K562 (cell line): ENCODE measurements around the gene NTM. TPM values are rescaled to one million over a fixed set of nuclear protein-coding genes. Genes with fewer than 3 reads are reported as not detected.

ENCODE experiments used
- ATAC-seq: fragments of 200-7000 bp; cut with Tn5 transposase; 3 replicates; pipeline ENCODE4 v1.9.1; 2020; ENCODE audit warnings: moderate library complexity
- BruUV-seq: library from RNA; stranded (reverse); fragments of 400-500 nt; replicated peaks from 2 replicates; lab custom pipeline; 2021; lab: Mats Ljungman, UMichigan
- CTCF ChIA-PET: fragments of 300-600 bp; formaldehyde crosslinking; extraction: SDS; loops from one replicate; lab custom pipeline; 2021; ENCODE audit warnings: low intra/inter-chr PET ratio; lab: Yijun Ruan, JAX
- POLR2A ChIA-PET: fragments of 300-600, 350-650 bp; sonication (Branson Sonifier 250); formaldehyde crosslinking; extraction: SDS; loops from one replicate; lab custom pipeline; 2021; ENCODE audit warnings: antibody characterized with exemption, inconsistent platforms; lab: Yijun Ruan, JAX
- DNase-seq, 4 experiments: peaks; one replicate each; pipeline versions ENCODE4 v3.0.0 to v3.0.0-alpha.2; 2011 to 2018; ENCODE audit warnings: low spot score in 3 of 4, mixed read lengths in 3 of 4; ENCODE audit errors: extremely low read depth in 1 of 4
- FAIRE-seq: peaks from 2 replicates; lab custom pipeline; 2011; peaks lifted over from hg19 to GRCh38; lab: Jason Lieb, UNC
- H2AFZ ChIP-seq: 2 replicates; pipeline ENCODE4 v1.6.0; 2011; ENCODE audit warnings: low read depth, low read length, control low read depth, inconsistent platforms
- H3K27ac ChIP-seq: fragments of 200-600 bp; 3 replicates; pipeline ENCODE4 v1.8.0; 2011; ENCODE audit warnings: low read depth, mild to moderate bottlenecking, control low read depth, inconsistent platforms, low read length, moderate library complexity, mixed read lengths; ENCODE audit errors: extremely low read depth
- H3K27me3 ChIP-seq, 2 experiments: fragments of 300-600 bp in 1 of 2; 2 replicates in 1 of 2; 3 replicates in 1 of 2; pipeline versions ENCODE4 v1.6.0 to v1.8.0; 2011; ENCODE audit warnings: inconsistent platforms in 2 of 2, low read length in 2 of 2, mild to moderate bottlenecking in 1 of 2, mixed read lengths in 1 of 2, moderate library complexity in 1 of 2; ENCODE audit not compliant: control insufficient read depth in 2 of 2, insufficient read depth in 2 of 2
- H3K36me3 ChIP-seq: fragments of 300-600 bp; 3 replicates; pipeline ENCODE4 v1.8.0; 2011; ENCODE audit warnings: mild to moderate bottlenecking, low read length, inconsistent platforms; ENCODE audit not compliant: control insufficient read depth, insufficient read depth
- H3K4me1 ChIP-seq, 2 experiments: fragments of 200-600 bp in 1 of 2; replicated peaks in 1 of 2; 2 replicates in 1 of 2; 3 replicates in 1 of 2; pipeline versions ENCODE4 v1.5.1 to v1.8.0; 2011; ENCODE audit warnings: inconsistent platforms in 2 of 2, low read length in 2 of 2, mild to moderate bottlenecking in 1 of 2, mixed read lengths in 1 of 2, moderate library complexity in 1 of 2; ENCODE audit not compliant: control insufficient read depth in 2 of 2, insufficient read depth in 2 of 2
- H3K4me2 ChIP-seq: 2 replicates; pipeline ENCODE4 v1.6.1; 2011; ENCODE audit warnings: low read length, control low read depth, inconsistent platforms, mixed read lengths; ENCODE audit not compliant: insufficient read depth
- H3K4me3 ChIP-seq: fragments of 200-600 bp; sonication (generic), shearing (Covaris generic); 2 replicates; pipeline ENCODE4 v1.5.1; 2016; ENCODE audit warnings: control low read depth, inconsistent platforms
- H3K79me2 ChIP-seq: fragments of 200-600 bp; 3 replicates; pipeline ENCODE4 v1.8.0; 2011; ENCODE audit warnings: low read length, inconsistent platforms; ENCODE audit not compliant: control insufficient read depth, insufficient read depth
- H3K9ac ChIP-seq, 2 experiments: 2 replicates each; pipeline versions ENCODE4 v1.6.0 to v1.6.1; 2011; ENCODE audit warnings: low read depth in 2 of 2, low read length in 2 of 2, control low read depth in 1 of 2, inconsistent platforms in 1 of 2, mild to moderate bottlenecking in 1 of 2, mixed read lengths in 1 of 2; ENCODE audit not compliant: insufficient read depth in 1 of 2
- H3K9me1 ChIP-seq: one replicate; pipeline ENCODE4 v1.6.0; 2011; ENCODE audit warnings: inconsistent platforms, mild to moderate bottlenecking, low read length, moderate library complexity; ENCODE audit not compliant: control insufficient read depth, insufficient read depth
- H3K9me3 ChIP-seq: replicated peaks from 2 replicates; pipeline ENCODE4 v1.5.1; 2011; ENCODE audit warnings: low read depth, low read length, inconsistent platforms; ENCODE audit not compliant: control insufficient read depth, insufficient read depth
- H4K20me1 ChIP-seq: replicated peaks from 2 replicates; pipeline ENCODE4 v1.6.1; 2011; ENCODE audit warnings: low read length, inconsistent platforms, mixed read lengths; ENCODE audit not compliant: control insufficient read depth, insufficient read depth
- CTBP1 ChIP-seq: fragments of 450-650 bp; IDR thresholded peaks from 2 replicates; pipeline ENCODE4 v1.6.1; 2016; ENCODE audit warnings: borderline replicate concordance
- ESRRA ChIP-seq: fragments of 450-650 bp; IDR thresholded peaks from 2 replicates; pipeline ENCODE4 v1.6.1; 2014; ENCODE audit warnings: low read depth, mild to moderate bottlenecking, moderate library complexity, borderline replicate concordance
- GATAD2B ChIP-seq: fragments of 450-650 bp; IDR thresholded peaks from 2 replicates; pipeline ENCODE4 v1.6.1; 2017; ENCODE audit warnings: mild to moderate bottlenecking, borderline replicate concordance
- NFXL1 ChIP-seq: fragments of 450-650 bp; formaldehyde crosslinking; IDR thresholded peaks from 2 replicates; pipeline ENCODE4 v1.4.0; 2021; ENCODE audit warnings: mild to moderate bottlenecking
- RAD51 ChIP-seq: fragments of 450-650 bp; IDR thresholded peaks from 2 replicates; pipeline ENCODE4 v1.7.1; 2016; ENCODE audit warnings: low read depth, mild to moderate bottlenecking, borderline replicate concordance
- ZC3H4 ChIP-seq: sonication (generic); formaldehyde crosslinking; IDR thresholded peaks from 2 replicates; pipeline ENCODE4 v1.9.0; 2021; ENCODE audit warnings: missing genetic modification reagents, borderline replicate concordance
- WGBS: fragments of 100-300 bp; shearing (Covaris generic); methylation state at CpG from one replicate; pipeline ENCODE4 v1.1.6; 2016; ENCODE audit warnings: low coverage, mixed read lengths; ENCODE audit not compliant: insufficient coverage; ENCODE audit errors: missing lambda C conversion rate; 5-methylcytosine and 5-hydroxymethylcytosine counted together
- in situ Hi-C: fragments of 300-500 bp; cut with MboI; formaldehyde crosslinking; loops from 4 replicates; pipeline ENCODE4 v1.15.0; 2018; ENCODE audit warnings: inconsistent platforms, mixed read lengths
- intact Hi-C: fragments of 100-400 bp; cut with micrococcal nuclease; formaldehyde crosslinking; loops from 2 replicates; pipeline ENCODE4 v1.14.2; 2022
- polyA plus RNA-seq, 8 experiments: library from polyadenylated mRNA; depleted of rRNA in 4 of 8; stranded (reverse) in 5 of 8; unstranded in 3 of 8; fragments of >200 nt; fragmentation: Nextera tagmentation in 2 of 8; fragmentation: Illumina TruSeq in 1 of 8; extraction: Ambion mirVana in 2 of 8; extraction: Trizol in 1 of 8; gene quantifications; 2 replicates each; pipeline versions ENCODE4 v1.2.1 to v1.2.3, GENCODE V29; 2011 to 2014; ENCODE audit warnings: inconsistent platforms in 1 of 8, missing spikeins in 1 of 8
- total RNA-seq, 7 experiments: library from RNA; depleted of rRNA in 6 of 7; stranded (reverse); fragments of >200 nt in 6 of 7; fragmentation: Illumina TruSeq in 2 of 7; extraction: Trizol in 2 of 7; gene quantifications; 2 replicates each; pipeline versions ENCODE4 v1.2.1 to v1.2.3, GENCODE V29; 2011 to 2021; ENCODE audit warnings: low replicate concordance in 1 of 7
- TF ChIP-seq, protein P1 (sequence below): sonication (generic); formaldehyde crosslinking; IDR thresholded peaks from 2 replicates; pipeline ENCODE4 v1.8.1; 2023; ENCODE audit warnings: mild to moderate bottlenecking, missing genetic modification reagents

Gene NTM
- total and polyA plus RNA-seq, 9 of the 15 experiments (the other 6 are each of a cell fraction or from before 2014, with no cell fraction given), result not detected

DNA sequence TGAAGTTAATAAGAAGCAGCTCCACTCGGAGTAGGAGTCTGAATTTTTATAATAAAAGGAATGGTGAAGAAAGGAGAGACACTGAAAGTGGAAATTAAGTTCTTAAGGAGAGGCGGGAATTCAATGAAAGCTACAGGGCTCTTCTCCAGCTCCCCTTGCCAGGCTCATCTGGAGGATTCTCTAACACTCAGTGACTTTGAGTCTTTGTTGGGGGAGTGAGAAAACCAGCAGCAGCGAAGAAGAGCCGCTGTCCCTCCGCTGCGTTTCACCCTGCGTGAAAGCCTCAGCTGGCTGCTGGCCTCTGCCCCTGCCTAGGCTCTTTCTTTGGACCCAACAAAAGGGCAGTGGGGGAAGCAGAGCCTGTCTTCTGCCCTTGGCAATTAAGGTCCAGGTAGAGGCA is 113.0 kb downstream of the NTM start:
- intact Hi-C loops (no loop called here), in situ Hi-C loops (no loop called here)
- Histone ChIP-seq H3K4me3 (no peak overlapping the region), H3K9me1 (no peaks in the 10 kb centered on the region), H4K20me1 (no peaks in the 10 kb centered on the region; the same call in 1 of the 2 replicates), H3K4me1 (no peaks in the 10 kb centered on the region), H3K9me3 (no peaks in the 10 kb centered on the region), H3K79me2 (no peaks in the 10 kb centered on the region), H3K9ac (no peak overlapping the region), H3K27ac (no peak overlapping the region), H3K4me2 (no peak overlapping the region), H3K36me3 (no peaks in the 10 kb centered on the region), H2AFZ (no peak overlapping the region), H3K27me3 (no peaks in the 10 kb centered on the region; a peak in 1 of 5 replicates)
- CTCF ChIA-PET, result no interaction called here
- ATAC-seq (no peak), FAIRE-seq (no peak), DNase-seq (no peak)
- BruUV-seq, result no TSS peak
- POLR2A ChIA-PET, result no interaction called here
- TF ChIP-seq ZC3H4 (no peak), GATAD2B (no peak), ESRRA (no peak), RAD51 (no peak), CTBP1 (no peak), NFXL1 (CRISPR knock-in tag) (no peak)
- TF ChIP-seq, protein P1, sequence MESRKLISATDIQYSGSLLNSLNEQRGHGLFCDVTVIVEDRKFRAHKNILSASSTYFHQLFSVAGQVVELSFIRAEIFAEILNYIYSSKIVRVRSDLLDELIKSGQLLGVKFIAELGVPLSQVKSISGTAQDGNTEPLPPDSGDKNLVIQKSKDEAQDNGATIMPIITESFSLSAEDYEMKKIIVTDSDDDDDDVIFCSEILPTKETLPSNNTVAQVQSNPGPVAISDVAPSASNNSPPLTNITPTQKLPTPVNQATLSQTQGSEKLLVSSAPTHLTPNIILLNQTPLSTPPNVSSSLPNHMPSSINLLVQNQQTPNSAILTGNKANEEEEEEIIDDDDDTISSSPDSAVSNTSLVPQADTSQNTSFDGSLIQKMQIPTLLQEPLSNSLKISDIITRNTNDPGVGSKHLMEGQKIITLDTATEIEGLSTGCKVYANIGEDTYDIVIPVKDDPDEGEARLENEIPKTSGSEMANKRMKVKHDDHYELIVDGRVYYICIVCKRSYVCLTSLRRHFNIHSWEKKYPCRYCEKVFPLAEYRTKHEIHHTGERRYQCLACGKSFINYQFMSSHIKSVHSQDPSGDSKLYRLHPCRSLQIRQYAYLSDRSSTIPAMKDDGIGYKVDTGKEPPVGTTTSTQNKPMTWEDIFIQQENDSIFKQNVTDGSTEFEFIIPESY (CRISPR knock-in tag), result no peak
- WGBS, result 0% methylated on average over 7 of the region's 7 CpGs
